Osteocyte (in vitro differentiated cells): ENCODE results near the gene SLC26A9. TPM values are rescaled to one million over a fixed set of nuclear protein-coding genes. Genes with fewer than 3 reads are reported as not detected.

Source experiments
- DNase-seq: peaks from one replicate; pipeline ENCODE4 v3.0.0; 2021; ENCODE audit warnings: mixed read lengths; ENCODE audit not compliant: unreplicated experiment; ENCODE audit errors: extremely low spot score
- H3K27ac Mint-ChIP-seq: one replicate; pipeline ENCODE4 v1.8.0; 2021; ENCODE audit warnings: mild to moderate bottlenecking, mixed read lengths; ENCODE audit not compliant: unreplicated experiment
- H3K27me3 Mint-ChIP-seq: one replicate; pipeline ENCODE4 v1.8.0; 2021; ENCODE audit warnings: mixed read lengths; ENCODE audit not compliant: unreplicated experiment
- H3K36me3 Mint-ChIP-seq: one replicate; pipeline ENCODE4 v1.8.0; 2021; ENCODE audit warnings: mixed read lengths; ENCODE audit not compliant: unreplicated experiment
- H3K4me1 Mint-ChIP-seq: one replicate; pipeline ENCODE4 v1.8.0; 2021; ENCODE audit warnings: mixed read lengths; ENCODE audit not compliant: unreplicated experiment
- H3K4me3 Mint-ChIP-seq: one replicate; pipeline ENCODE4 v1.8.0; 2021; ENCODE audit warnings: mild to moderate bottlenecking, moderate library complexity, mixed read lengths; ENCODE audit not compliant: unreplicated experiment
- H3K9me3 Mint-ChIP-seq: one replicate; pipeline ENCODE4 v1.8.0; 2021; ENCODE audit warnings: mixed read lengths; ENCODE audit not compliant: unreplicated experiment
- CTCF ChIP-seq: fragments of 200-600 bp; sonication (generic); IDR thresholded peaks from 2 replicates; pipeline ENCODE4 v1.5.0; 2021; ENCODE audit warnings: antibody characterized with exemption, mild to moderate bottlenecking, moderate library complexity
- total RNA-seq: library from RNA; stranded (reverse); gene quantifications from 2 replicates; pipeline ENCODE4 v1.2.1, GENCODE V29; 2021

SLC26A9 gene
- total RNA-seq, 1 donor from 2014 or later, result not detected

GRCh38 chr1:205951746-205952145, 8.5 kb upstream of the SLC26A9 start:
- TF ChIP-seq CTCF, result no peak
- H3K27ac Mint-ChIP-seq, result no peak overlapping the region
- H3K4me1 Mint-ChIP-seq, result no peaks in the 10 kb centered on the region
- DNase-seq, result no peak
- H3K27me3 Mint-ChIP-seq, result peaks cover 33% of the 10 kb centered on the region
- no peak overlapping the region for H3K4me3 Mint-ChIP-seq
- no peaks in the 10 kb centered on the region for H3K9me3 Mint-ChIP-seq
- H3K36me3 Mint-ChIP-seq, result no peaks in the 10 kb centered on the region

DNA sequence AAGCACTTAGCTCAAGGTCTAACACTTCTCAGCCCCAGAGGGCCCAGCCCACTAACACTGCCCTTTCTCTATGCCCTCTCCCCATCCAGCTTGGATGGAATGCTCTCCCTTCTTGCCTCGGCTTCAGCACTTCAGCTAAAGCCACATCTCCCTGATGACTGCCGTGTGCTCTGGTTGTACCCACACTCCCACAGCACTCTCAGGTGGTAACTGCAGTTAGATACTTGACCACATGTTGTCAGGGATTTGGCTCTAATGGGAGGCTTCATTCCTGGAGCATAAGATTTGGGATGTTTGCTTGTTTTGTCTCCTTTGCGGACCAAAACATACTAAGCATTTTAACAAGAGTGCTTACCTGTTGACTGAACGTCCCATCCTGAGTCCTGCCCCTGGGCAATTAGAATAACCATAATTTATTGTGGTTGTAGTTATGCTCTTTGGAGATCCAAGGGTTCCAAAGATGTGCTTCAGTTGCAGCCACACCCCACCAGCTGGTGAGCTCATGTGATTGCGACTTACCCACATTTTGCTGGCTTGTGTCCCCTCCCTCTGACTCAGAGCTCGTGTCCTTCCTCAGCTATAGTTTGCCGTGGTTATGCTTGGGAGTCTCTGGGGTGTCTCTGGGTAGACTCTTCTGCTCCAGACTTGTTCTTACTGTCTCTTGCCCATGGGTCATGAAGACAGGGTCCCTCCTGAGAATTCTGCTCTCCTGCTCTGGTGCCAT, 7.7 kb upstream of the SLC26A9 start:
- H3K4me3 Mint-ChIP-seq, result no peak overlapping the region
- DNase-seq, result no peak
- TF ChIP-seq CTCF, result no peak

DNA sequence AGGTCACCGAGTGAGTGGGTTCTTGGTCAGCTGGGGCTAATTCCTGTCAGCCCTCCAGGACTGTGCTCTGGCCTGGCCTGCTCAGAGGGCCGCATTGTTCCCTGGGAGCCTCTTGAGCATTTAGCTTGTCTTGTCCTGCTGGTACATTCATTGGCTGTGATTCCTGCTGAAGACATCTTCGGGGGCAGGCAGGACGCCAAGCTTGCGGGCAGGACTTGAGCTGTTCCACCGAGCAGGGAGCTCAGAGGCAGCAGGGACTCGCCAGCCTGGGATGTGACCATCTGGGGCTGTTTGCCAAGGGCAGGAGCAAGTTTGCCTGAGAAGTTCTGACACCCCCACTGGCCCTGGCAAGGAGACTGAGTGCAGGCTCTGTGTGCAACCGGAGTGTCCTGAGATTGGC, 7.0 kb upstream of the SLC26A9 start:
- H3K27me3 Mint-ChIP-seq, result peaks cover 33% of the 10 kb centered on the region
- H3K36me3 Mint-ChIP-seq, result no peaks in the 10 kb centered on the region
- H3K4me1 Mint-ChIP-seq, result no peaks in the 10 kb centered on the region
- no peak overlapping the region for H3K27ac Mint-ChIP-seq
- no peak overlapping the region for H3K4me3 Mint-ChIP-seq
- no peak for TF ChIP-seq CTCF
- H3K9me3 Mint-ChIP-seq, result no peaks in the 10 kb centered on the region
- DNase-seq, result no peak

More for the DNA sequence above, 7.7 kb upstream of the SLC26A9 start:
- peaks cover 31% of the 10 kb centered on the region for H3K27me3 Mint-ChIP-seq
- H3K36me3 Mint-ChIP-seq, result no peaks in the 10 kb centered on the region
- H3K27ac Mint-ChIP-seq, result no peak overlapping the region
- no peaks in the 10 kb centered on the region for H3K9me3 Mint-ChIP-seq
- H3K4me1 Mint-ChIP-seq, result no peaks in the 10 kb centered on the region

- no peak for TF ChIP-seq CTCF
- Mint-ChIP-seq H3K36me3 (no peaks in the 10 kb centered on the region), H3K27ac (no peak overlapping the region), H3K9me3 (no peaks in the 10 kb centered on the region), H3K27me3 (peaks cover 33% of the 10 kb centered on the region), H3K4me1 (no peaks in the 10 kb centered on the region), H3K4me3 (no peak overlapping the region)
- no peak for DNase-seq
Observed at GRCh38 chr1:205949753-205950152, 6.5 kb upstream of the SLC26A9 start.

DNA sequence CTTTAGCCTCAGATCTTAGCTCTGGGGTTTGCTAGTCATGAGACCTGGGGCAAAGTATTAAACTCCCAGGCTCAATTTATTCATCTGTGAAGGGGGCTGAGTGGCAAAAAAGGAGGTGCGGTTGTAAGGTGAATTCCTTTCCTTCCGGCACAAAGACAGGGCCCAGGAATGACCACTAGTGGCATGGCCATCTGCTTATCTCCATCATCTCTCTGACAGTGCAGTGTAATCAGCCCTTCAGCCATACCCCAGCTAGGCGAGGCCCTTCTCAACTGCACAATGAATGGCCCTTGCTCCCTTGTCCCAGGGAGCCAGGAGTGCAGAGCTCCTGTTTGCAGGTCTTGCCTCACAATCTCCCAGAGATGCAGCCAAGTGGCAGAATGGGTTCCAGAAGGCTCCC, 5.6 kb upstream of the SLC26A9 start:
- peaks cover 29% of the 10 kb centered on the region for H3K27me3 Mint-ChIP-seq

More for the DNA sequence above, 5.6 kb upstream of the SLC26A9 start:
- Mint-ChIP-seq H3K36me3 (no peaks in the 10 kb centered on the region), H3K27ac (no peak overlapping the region), H3K4me3 (no peak overlapping the region), H3K9me3 (no peaks in the 10 kb centered on the region), H3K4me1 (no peaks in the 10 kb centered on the region)
- no peak for DNase-seq
- TF ChIP-seq CTCF, result no peak
